SJCRH30 (cell line): Measurements from ENCODE around the gene ALOX5AP. TPM values are rescaled to one million over a fixed set of nuclear protein-coding genes. Genes with fewer than 3 reads are reported as not detected.

ENCODE experiments used
- DNase-seq, 2 experiments: peaks; one replicate each; pipeline ENCODE4 v3.0.0-alpha.2; 2015 to 2020
- H3K27ac ChIP-seq: fragments of 250-450 bp; sonication (Bioruptor Pico); 2 replicates; pipeline ENCODE4 v1.5.1; 2020; ENCODE audit warnings: mild to moderate bottlenecking, moderate library complexity
- H3K27me3 ChIP-seq: fragments of 250-450 bp; sonication (Bioruptor Pico); 2 replicates; pipeline ENCODE4 v1.5.1; 2020; ENCODE audit warnings: mild to moderate bottlenecking, moderate library complexity
- H3K36me3 ChIP-seq: fragments of 250-450 bp; sonication (Bioruptor Pico); 2 replicates; pipeline ENCODE4 v1.5.1; 2020; ENCODE audit warnings: mild to moderate bottlenecking, moderate library complexity
- H3K4me1 ChIP-seq: fragments of 250-450 bp; sonication (Bioruptor Pico); 2 replicates; pipeline ENCODE4 v1.5.1; 2020; ENCODE audit warnings: mild to moderate bottlenecking, moderate library complexity
- H3K4me3 ChIP-seq: fragments of 250-450 bp; sonication (Bioruptor Pico); 2 replicates; pipeline ENCODE4 v1.5.1; 2020; ENCODE audit warnings: mild to moderate bottlenecking, moderate library complexity
- H3K9me3 ChIP-seq: fragments of 250-450 bp; sonication (Bioruptor Pico); replicated peaks from 2 replicates; pipeline ENCODE4 v1.5.1; 2020; ENCODE audit warnings: mild to moderate bottlenecking, moderate library complexity
- total RNA-seq: library from RNA; depleted of rRNA; stranded (reverse); fragments of >200 nt; shearing (Covaris generic); gene quantifications from 2 replicates; pipeline ENCODE4 v1.2.3, GENCODE V29; 2014

Gene ALOX5AP
- total RNA-seq, 1 experiment from 2014 or later = 0.73 TPM

DNA sequence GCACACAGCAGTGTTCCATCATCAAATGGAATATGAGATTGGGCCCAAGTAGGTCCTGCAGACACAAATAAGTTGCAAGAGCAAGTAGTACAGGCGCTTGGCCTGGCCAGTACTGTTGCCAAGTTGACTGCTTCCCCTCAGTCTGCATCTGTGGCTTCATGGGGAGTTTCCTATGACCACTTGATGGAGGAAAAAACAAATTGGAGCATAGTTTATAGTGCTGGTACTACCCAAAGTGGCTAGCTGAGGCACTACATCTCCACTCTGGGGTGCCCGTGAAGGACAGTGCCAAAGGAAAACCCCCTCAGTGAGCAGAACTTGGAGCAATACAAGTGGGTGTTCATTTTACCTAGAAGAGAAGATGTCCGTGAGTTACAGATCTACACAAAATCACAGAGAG, 10.6 kb upstream of the ALOX5AP start:
- Histone ChIP-seq H3K27ac (no peak overlapping the region), H3K9me3 (no peaks in the 10 kb centered on the region), H3K27me3 (no peaks in the 10 kb centered on the region), H3K4me1 (peaks cover 23% of the 10 kb centered on the region), H3K4me3 (no peak overlapping the region), H3K36me3 (no peaks in the 10 kb centered on the region)
- DNase-seq = no peak

DNA sequence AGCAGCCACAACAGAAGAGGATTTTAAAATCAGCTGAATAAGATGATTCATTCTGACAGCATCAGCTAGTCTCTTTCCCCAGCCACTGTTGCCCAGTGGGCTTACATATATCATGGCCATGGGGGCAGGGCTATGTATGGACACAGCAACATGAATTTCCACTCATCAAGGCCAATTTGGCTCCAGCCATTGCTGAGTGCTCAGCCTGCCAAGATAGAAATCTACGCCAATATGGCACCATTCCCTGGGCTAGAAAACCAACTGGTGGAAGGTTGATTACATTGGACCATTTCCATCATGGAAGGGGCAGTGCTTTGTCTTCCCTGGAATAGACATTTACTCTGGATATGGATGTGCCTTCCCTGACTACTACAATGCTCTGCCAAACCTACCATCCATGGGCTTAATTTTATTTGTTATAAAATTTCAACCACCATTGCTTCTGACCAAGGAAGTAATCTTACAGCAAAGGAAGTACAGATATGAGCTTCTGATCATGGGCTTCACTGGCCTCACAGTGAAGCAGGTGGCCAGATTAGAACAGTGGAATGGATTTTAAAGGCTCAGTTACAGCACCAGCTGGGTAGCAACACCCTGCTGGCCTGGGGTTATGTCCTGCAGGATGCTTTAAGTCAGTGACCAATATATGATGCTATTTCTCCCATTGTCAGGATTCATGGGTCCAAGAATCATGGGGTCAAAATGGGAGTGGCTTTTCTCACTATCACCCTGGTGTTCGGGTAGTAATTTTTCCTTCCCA, 9.8 kb upstream of the ALOX5AP start:
- H3K27me3 ChIP-seq = no peaks in the 10 kb centered on the region
- no peak overlapping the region for H3K4me3 ChIP-seq
- H3K36me3 ChIP-seq = no peaks in the 10 kb centered on the region
- DNase-seq = no peak
- no peak overlapping the region for H3K27ac ChIP-seq
- H3K4me1 ChIP-seq = peaks cover 24% of the 10 kb centered on the region
- no peaks in the 10 kb centered on the region for H3K9me3 ChIP-seq

DNA sequence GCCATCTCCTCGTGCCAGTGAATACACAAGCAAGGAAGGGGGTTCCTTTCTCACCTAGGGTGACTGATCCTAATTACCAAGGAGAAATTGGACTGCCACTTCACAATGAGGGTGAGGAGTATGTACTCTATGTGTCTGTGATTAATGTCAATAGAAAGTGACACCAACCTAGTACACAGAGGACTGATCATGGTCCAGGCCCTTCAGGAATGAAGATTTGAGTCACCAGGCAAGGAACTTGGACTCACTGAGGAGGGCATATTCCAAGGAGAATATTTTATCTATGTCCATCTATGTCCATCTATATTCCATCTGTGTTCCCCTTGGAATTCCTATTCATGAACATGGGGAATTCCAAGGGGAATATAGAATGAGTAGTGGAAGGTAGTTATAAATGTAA, 9.2 kb upstream of the ALOX5AP start:
- H3K27ac ChIP-seq = no peak overlapping the region
- no peaks in the 10 kb centered on the region for H3K27me3 ChIP-seq
- no peak overlapping the region for H3K4me3 ChIP-seq
- no peak for DNase-seq
- no peaks in the 10 kb centered on the region for H3K9me3 ChIP-seq
- H3K36me3 ChIP-seq = no peaks in the 10 kb centered on the region
- peaks cover 25% of the 10 kb centered on the region for H3K4me1 ChIP-seq

DNA sequence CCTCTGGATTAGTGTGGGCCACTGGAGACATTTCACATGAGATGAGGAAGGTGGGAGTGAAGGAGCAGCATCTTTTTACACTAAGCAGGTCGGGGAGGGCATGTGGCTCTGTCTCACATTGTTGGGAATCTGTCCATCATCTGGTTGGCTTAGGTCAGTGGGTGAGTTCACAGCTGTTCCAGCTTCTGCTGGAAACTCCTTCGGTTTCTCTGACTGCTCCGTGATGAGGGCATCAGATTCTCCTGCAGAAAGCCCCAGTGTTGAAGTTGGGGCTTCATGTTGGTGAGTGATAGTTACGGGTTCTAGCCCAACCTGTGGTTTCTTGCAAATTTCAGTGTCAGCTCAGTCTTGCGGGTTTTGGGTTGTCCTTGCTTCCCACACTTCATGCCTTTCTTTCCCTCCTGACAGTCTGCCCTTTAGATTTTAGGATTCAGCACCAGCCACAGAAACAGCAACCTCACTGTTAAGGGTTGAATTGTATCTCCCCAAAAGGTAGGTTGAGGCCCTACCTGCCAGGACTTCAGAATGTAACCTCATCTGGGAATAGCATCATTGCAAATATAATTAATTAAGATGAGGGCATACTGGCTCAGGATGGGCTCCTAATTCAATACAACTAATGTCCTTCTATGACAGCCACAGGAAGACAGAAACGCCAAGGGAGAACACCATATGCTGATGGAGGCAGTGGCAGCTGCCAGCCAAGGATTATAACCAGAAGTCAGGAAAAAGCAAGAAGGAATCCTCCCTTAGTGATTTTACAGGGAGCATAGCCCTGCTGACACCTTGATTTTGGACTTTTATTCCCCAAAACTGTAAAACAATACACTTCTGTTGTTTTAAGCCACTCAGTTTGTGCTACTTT, 7.6 kb upstream of the ALOX5AP start:
- no peaks in the 10 kb centered on the region for H3K27me3 ChIP-seq
- peak in 1 of 2 experiments; percentile 52 for DNase-seq
- H3K4me3 ChIP-seq = no peak overlapping the region
- H3K9me3 ChIP-seq = no peaks in the 10 kb centered on the region
- H3K36me3 ChIP-seq = no peaks in the 10 kb centered on the region
- peaks cover 28% of the 10 kb centered on the region for H3K4me1 ChIP-seq
- H3K27ac ChIP-seq = no peak overlapping the region

DNA sequence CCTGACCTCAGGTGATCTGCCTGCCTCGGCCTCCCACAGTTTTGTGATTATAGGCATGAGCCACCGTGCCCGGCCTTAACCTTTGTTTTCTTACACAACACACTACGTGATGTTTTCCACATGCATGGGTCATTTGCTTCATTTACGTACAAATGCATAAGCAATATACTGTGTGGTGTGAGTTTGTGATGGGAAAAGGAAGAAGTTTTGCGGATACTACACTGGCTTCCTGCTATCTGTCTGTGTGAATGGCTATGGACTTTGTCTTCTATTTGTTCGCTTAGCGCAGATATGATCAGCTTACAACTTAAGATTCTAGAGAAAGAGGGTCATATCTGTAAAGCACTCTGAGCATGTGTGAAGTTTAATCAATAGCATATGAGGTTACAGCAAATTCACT, 5.5 kb upstream of the ALOX5AP start:
- DNase-seq = no peak
- Histone ChIP-seq H3K9me3 (no peaks in the 10 kb centered on the region), H3K27ac (no peak overlapping the region), H3K36me3 (no peaks in the 10 kb centered on the region), H3K27me3 (no peaks in the 10 kb centered on the region), H3K4me1 (peaks cover 33% of the 10 kb centered on the region), H3K4me3 (no peak overlapping the region)

DNA sequence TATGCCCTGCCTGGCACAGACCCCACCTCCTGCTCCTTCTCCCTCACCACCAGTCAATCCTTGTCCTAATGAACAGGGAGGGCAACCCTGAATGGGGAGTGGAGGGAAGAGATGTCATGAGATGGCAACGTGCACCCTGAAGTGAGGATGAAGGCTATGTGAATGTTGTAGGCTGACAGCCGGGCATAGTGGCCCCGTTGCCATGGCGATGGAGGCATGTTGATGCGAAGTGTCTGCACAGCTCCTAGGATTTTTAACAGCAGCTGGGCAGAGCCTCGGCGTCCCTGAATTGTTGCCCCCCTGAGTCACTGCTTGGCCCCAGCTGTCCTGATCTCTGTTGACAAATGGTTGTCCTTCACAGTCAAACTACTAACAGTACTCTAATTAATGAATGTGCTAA, 4.8 kb upstream of the ALOX5AP start:
- DNase-seq = peak; percentile 97

DNA sequence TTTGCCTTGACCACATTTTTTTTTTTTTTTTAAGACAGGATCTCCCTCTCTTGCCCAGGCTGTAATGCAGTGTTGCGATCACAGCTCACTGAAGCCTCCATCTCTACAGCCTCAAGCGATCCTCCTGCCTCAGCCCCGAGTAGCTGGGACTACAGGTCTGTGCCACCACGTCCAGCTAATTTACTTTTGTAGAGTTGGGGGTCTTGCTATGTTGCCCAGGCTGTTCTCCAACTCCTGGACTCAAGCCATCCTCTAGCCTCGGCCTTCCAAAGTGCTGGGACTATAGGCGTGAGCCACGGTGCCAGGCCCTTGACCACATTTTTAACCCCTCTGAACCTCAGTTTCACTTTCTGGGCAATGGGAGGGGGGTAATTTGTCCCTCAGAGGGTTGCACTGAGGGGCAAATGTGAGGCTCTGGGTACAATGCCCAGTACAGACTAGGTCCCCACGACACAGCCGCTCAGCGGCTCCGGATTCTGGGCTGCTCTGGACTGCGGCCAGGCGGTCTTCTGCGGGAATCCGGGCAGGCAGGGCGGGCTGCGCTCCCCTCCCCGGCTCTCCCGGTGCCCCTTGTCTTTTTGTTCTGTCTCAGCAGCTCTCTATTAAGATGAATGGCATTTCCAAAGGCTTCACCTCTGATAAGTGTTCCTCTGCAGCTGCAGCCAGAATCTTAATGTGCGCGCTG, 3.8 kb upstream of the ALOX5AP start:
- Histone ChIP-seq H3K9me3 (no peaks in the 10 kb centered on the region), H3K4me3 (no peak overlapping the region), H3K4me1 (peaks cover 38% of the 10 kb centered on the region), H3K27ac (peak overlapping the region; percentile 88), H3K27me3 (no peaks in the 10 kb centered on the region), H3K36me3 (no peaks in the 10 kb centered on the region)
- DNase-seq = no peak

More for the DNA sequence above, 4.8 kb upstream of the ALOX5AP start:
- Histone ChIP-seq H3K27me3 (no peaks in the 10 kb centered on the region), H3K27ac (peak overlapping the region; percentile 88), H3K4me3 (peak overlapping the region; percentile 30), H3K9me3 (no peaks in the 10 kb centered on the region), H3K36me3 (no peaks in the 10 kb centered on the region), H3K4me1 (peaks cover 33% of the 10 kb centered on the region)

DNA sequence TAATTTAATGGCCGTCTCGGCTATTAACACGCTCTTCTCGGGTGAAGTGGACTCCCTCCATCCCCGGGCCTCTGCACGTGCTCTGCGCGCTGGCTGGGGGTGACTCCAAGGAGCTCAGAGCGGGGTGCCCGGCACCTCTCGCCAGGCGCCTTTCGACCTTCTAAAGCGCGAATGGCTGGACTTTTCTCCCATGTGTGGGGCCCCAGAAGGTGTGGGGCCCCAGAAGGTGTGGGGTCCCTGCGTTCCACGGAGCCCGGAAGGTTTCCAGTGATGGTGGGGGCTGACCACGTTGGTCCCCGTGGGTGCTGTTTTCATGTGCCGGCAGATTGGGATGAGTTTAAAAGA, 3.3 kb upstream of the ALOX5AP start:
- no peaks in the 10 kb centered on the region for H3K9me3 ChIP-seq
- no peak for DNase-seq
- no peak overlapping the region for H3K27ac ChIP-seq
- H3K4me1 ChIP-seq = peaks cover 43% of the 10 kb centered on the region
- no peak overlapping the region for H3K4me3 ChIP-seq
- H3K27me3 ChIP-seq = no peaks in the 10 kb centered on the region
- H3K36me3 ChIP-seq = no peaks in the 10 kb centered on the region

DNA sequence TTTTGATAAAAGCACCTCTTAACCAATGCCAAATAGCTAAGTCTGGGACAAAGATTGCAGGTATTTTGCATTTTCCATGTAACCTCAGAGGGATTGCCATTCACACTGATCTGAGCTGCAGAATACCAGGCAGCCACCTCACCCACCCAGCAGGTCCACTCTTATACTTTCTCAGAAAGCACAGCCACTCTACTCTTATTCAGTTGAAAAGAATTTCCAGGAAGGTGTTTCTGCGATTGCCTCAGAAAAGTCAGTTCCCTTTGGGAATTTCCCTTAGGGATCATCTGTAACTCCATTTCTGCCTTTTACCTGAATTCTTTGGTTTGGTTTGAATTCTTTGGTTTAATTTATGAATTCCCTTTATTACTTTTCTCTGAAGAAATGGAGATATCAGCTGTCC, 904 bp upstream of the ALOX5AP start:
- no peak overlapping the region for H3K27ac ChIP-seq
- H3K4me1 ChIP-seq = peaks cover 56% of the 10 kb centered on the region
- no peak overlapping the region for H3K4me3 ChIP-seq
- no peaks in the 10 kb centered on the region for H3K36me3 ChIP-seq
- no peaks in the 10 kb centered on the region for H3K9me3 ChIP-seq
- DNase-seq = no peak
- H3K27me3 ChIP-seq = no peaks in the 10 kb centered on the region

DNA sequence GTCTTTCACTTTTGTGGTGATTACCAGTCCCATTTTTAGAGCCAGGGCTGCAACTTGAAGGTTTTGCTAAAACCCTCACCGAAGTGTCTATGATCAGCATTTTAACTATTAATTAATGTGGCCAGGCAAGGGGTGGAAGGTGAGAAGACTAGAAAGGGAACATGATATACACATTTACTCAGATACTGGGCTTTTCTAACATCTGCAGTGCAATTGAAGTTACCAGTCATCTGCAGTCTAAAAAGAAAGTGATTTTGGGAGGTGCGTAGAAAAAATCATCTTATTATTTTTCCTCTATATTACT, 481 bp downstream of the ALOX5AP start:
- H3K9me3 ChIP-seq = no peaks in the 10 kb centered on the region
- H3K27me3 ChIP-seq = no peaks in the 10 kb centered on the region
- H3K4me1 ChIP-seq = peaks cover 60% of the 10 kb centered on the region
- H3K4me3 ChIP-seq = no peak overlapping the region
- no peak for DNase-seq
- no peak overlapping the region for H3K27ac ChIP-seq
- H3K36me3 ChIP-seq = no peaks in the 10 kb centered on the region

DNA sequence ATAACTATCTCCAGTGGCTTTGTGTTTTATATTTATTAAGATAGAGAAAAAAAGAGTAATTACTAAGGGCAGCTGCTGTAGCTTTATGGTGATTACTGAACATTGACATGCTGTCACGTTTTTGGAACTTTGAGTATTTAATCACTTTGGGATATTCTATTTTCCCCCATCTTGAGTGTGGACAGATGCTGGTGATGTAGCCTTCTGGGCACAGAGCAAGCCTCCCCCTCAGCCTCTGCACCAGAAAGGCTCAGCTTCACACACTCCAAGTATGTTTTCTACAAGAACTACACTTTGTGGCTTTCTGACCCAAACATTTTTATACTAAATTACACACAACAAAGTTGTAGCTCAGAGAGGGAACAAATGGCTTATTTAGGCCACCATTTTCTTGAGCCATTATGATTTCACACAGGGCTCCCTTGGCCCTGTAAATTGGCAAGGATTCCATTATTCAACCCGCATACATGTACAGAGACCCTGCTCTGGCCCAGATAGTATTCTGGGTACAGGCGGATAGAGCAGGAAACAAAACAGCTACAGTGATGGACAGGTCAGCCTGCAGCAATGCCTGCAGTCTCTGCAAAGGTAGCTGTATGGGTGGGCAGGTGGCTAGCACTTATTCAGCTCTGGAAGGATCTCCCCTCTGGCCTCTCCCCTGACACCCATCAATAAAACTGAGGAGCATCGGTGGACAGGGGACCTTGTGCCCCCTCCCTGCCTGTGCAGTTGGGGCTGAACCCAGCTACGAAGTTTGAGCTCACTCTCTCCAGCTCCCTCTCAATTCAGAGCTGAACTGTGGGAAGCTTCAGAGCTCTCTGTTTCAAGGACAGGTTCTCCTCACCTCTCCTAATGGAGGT, 1.3 kb downstream of the ALOX5AP start:
- Histone ChIP-seq H3K27me3 (no peaks in the 10 kb centered on the region), H3K4me1 (peaks cover 53% of the 10 kb centered on the region), H3K9me3 (no peaks in the 10 kb centered on the region), H3K27ac (peak overlapping the region; percentile 50), H3K4me3 (no peak overlapping the region), H3K36me3 (no peaks in the 10 kb centered on the region)
- DNase-seq = no peak

DNA sequence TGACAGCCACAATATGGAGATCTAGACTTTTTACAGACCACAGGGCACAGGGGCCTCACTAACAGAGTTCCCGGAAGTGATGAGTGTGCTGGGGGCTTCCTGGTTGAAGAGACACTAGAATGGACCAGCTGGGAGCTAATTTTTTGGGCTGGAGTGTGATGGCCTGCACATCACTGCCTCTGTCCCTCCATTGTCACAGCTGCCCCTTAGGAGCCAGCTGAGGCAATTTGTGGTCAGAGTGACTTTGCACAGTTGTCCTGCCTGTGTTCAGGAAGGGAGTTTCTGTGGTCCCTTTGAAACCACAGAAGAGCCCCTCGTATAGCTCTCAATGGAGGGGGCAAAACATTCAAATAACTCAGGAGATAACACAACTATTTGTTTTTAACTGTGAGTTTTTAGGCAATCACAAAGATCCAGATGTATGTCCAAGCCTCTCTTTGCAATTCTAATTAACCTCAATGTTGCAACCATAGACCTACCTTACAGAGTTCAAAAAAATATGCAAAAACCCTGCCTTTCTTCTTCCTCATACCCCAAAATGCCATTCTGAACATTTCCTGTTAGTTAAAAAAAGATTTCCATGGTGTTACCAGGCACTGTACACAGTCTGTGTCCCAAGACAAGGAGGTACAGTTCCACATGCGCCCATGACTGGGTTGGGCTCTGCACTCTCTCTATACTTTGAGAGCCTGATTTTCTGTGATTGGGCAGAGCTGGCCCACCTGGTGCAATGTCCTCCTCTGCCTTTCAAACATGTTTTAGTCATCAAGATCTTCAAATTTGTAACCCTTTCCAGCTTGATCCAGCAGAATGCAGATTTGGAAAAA, 2.4 kb downstream of the ALOX5AP start:
- DNase-seq = peak; percentile 79 to 87
- Histone ChIP-seq H3K4me3 (no peak overlapping the region), H3K9me3 (no peaks in the 10 kb centered on the region), H3K27ac (peak overlapping the region; percentile 50), H3K27me3 (no peaks in the 10 kb centered on the region), H3K36me3 (no peaks in the 10 kb centered on the region), H3K4me1 (peaks cover 53% of the 10 kb centered on the region)

DNA sequence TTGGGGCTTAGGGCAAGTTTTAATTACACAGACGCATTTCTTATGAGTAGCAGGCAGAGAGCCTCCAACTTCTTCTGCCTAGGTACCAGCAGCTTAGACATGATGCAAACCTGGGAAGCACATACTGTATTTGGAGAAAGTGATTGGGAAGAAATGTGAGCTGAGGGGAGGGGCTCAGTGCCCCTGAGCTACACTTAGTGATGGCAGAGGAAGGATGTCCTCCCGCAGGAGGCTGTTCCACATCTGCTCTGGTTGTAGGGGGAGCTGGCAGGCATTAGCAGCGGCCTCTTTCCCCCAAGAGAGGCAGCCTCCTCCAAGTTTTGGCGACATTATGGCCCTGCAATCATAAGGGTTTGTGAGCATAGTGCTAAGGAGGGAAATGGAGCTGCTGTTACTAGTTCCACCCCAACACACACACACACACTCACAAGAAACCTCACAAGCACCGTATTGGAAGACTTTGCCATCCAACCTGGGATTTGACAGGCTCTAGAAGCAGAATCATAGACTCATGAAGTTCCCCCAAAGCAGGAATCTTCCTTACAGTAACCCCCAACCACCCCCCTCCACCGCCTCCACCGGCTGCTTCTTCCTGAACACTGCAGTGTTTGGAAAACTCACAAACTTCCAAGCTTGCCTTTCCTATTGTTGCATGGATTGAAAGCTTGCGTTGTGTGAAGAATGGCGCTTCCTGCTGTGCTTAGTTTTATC, 3.3 kb downstream of the ALOX5AP start:
- DNase-seq = peak in 1 of 2 experiments; percentile 63
- Histone ChIP-seq H3K4me1 (peaks cover 62% of the 10 kb centered on the region), H3K27ac (no peak overlapping the region; the same call in 1 of the 2 replicates), H3K27me3 (no peaks in the 10 kb centered on the region), H3K36me3 (no peaks in the 10 kb centered on the region), H3K9me3 (no peaks in the 10 kb centered on the region), H3K4me3 (no peak overlapping the region)
